Right lobe of liver (tissue), 4 donors: ENCODE data around the gene NSF.

ENCODE experiments used
- POLR2A ChIP-seq: fragments of 450-650 bp; IDR thresholded peaks from one replicate; pipeline ENCODE4 v1.6.1; 2017; ENCODE audit warnings: antibody characterized with exemption, mild to moderate bottlenecking
- TF ChIP-seq, protein P1 (sequence below), 4 donors: fragments of 200-600 bp in 3 of 4; fragments of 450-650 bp in 1 of 4; IDR thresholded peaks; one replicate each; pipeline versions ENCODE4 v1.5.1 to v1.8.0; 2016 to 2022; ENCODE audit warnings: antibody characterized with exemption in 4 of 4, mild to moderate bottlenecking in 2 of 4
- donor health status: DM: no; HTN: no; CAD: no.
- donor health status: DM: no; HTN: no; CAD: no.
- donor health status: DM: no; HTN: yes; CAD: no.

DNA sequence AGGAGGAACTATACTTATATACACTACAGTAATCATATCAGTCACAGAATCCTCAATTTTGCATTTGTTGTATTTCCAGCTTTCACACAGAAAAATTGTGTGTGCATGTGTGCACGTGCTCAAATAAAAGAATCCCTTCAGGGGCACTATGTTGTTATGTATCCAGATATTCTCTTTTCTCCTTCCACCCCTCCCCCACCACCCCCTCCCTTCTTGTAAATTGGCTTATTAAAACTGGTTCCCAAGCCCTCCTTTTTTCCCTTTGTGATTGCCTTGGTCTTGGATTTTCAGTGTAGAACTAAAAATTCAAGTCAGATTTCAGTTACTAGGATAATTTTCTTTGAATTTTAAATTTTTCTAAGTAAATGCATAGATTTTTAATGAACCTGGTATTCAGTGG, 141.7 kb downstream of the NSF start:
- TF ChIP-seq, protein P1, sequence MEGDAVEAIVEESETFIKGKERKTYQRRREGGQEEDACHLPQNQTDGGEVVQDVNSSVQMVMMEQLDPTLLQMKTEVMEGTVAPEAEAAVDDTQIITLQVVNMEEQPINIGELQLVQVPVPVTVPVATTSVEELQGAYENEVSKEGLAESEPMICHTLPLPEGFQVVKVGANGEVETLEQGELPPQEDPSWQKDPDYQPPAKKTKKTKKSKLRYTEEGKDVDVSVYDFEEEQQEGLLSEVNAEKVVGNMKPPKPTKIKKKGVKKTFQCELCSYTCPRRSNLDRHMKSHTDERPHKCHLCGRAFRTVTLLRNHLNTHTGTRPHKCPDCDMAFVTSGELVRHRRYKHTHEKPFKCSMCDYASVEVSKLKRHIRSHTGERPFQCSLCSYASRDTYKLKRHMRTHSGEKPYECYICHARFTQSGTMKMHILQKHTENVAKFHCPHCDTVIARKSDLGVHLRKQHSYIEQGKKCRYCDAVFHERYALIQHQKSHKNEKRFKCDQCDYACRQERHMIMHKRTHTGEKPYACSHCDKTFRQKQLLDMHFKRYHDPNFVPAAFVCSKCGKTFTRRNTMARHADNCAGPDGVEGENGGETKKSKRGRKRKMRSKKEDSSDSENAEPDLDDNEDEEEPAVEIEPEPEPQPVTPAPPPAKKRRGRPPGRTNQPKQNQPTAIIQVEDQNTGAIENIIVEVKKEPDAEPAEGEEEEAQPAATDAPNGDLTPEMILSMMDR (IDR thresholded peaks at IDR 0.05) = no peak
- TF ChIP-seq POLR2A = no peak
